Measurements from ENCODE around the gene SOX21. TPM values are rescaled to one million over a fixed set of nuclear protein-coding genes. Genes with fewer than 3 reads are reported as not detected.
A peak's percentile ranks its signal among the peaks of the same experiment; 100 is the strongest.

The SOX21 gene
- total and polyA plus RNA-seq, 2 of the 8 experiments (the other 6 are each of a cell fraction or from before 2014, with no cell fraction given), result 3.9 TPM

GRCh38 chr13:94749162-94749561, 36.8 kb upstream of the SOX21 start:
- POLR2A ChIA-PET (ENCODE audit: partially characterized antibody), result no interaction called here
- H3K9me3 ChIP-seq (ENCODE audit: insufficient read depth in 2 of 2, low read depth in 1 of 2, low read length in 1 of 2), result no peaks in the 10 kb centered on the region
- no peak overlapping the region for H3K18ac ChIP-seq (ENCODE audit: extremely low read depth, low read length)
- no peak overlapping the region for H3K23ac ChIP-seq (ENCODE audit: insufficient read length)
- no peaks in the 10 kb centered on the region for H3K27me3 ChIP-seq (replicated peaks in 1 of 4; ENCODE audit: control insufficient read depth in 3 of 4, extremely low read depth in 1 of 4, insufficient read depth in 3 of 4, low read length in 3 of 4)
- H2AFZ ChIP-seq (ENCODE audit: low read length), result peak overlapping the region; percentile 26; the same call in 1 of the 2 replicates
- CTCF ChIA-PET (ENCODE audit: partially characterized antibody), result interaction anchor here (0.5 to 0.6 kb wide), 2 partner anchors 118 to 200 kb away, joined by 3 to 5 read pairs; no protein-coding TSS in a partner anchor
- peaks cover 0 to 3% (median 0%) of the 10 kb centered on the region in 4 experiments; a peak in 1 of 7 replicates for H3K4me1 ChIP-seq (replicated peaks in 1 of 4; ENCODE audit: control insufficient read depth in 3 of 4, insufficient read depth in 4 of 4, low read length in 3 of 4)
- no peaks in the 10 kb centered on the region for H3K79me2 ChIP-seq (ENCODE audit: control insufficient read depth in 1 of 2, insufficient read depth in 2 of 2, low read length in 2 of 2)
- FAIRE-seq, result no peak
- DNase-seq (ENCODE audit: low read depth in 1 of 2, low spot score in 2 of 2), result no peak
- H4K20me1 ChIP-seq (replicated peaks in 1 of 2; ENCODE audit: control insufficient read depth in 1 of 2, insufficient read depth in 2 of 2, low read length in 2 of 2), result no peaks in the 10 kb centered on the region
- H3K9ac ChIP-seq (replicated peaks in 1 of 4; ENCODE audit: extremely low read depth in 1 of 4, low read depth in 3 of 4, low read length in 3 of 4), result no peak overlapping the region
- no peak overlapping the region for H4K5ac ChIP-seq (ENCODE audit: insufficient read length, low read depth, low read length)
- whole genome bisulfite sequencing, 2 experiments (ENCODE audit: extremely low coverage in 1 of 2, insufficient coverage in 1 of 2, insufficient read length in 1 of 2, insufficient replicate concordance in 2 of 2, low coverage in 1 of 2, low lambda C conversion rate in 2 of 2, missing lambda C conversion rate in 1 of 2), result 85% methylated on average over 1 of the region's 1 CpG; no CpG with 5 or more reads in 1 of the 2 experiments
- H4K8ac ChIP-seq (ENCODE audit: extremely low read depth, insufficient read depth, low read length), result no peak overlapping the region
- no peak overlapping the region for H2AK5ac ChIP-seq (ENCODE audit: low read depth, low read length)
- H3K4me2 ChIP-seq (ENCODE audit: insufficient read depth in 1 of 2, low read depth in 2 of 2, low read length in 2 of 2), result no peak overlapping the region
- no peak overlapping the region for H3K27ac ChIP-seq (ENCODE audit: low read depth, low read length)
- no peak overlapping the region for H2BK15ac ChIP-seq (ENCODE audit: low read length)
- no peak overlapping the region for H2BK5ac ChIP-seq (ENCODE audit: low read depth, low read length)
- no peak overlapping the region for H4K91ac ChIP-seq (replicated peaks; ENCODE audit: insufficient read length, low read length)
- H3K56ac ChIP-seq (replicated peaks; ENCODE audit: insufficient read length, low read depth, low read length), result no peak overlapping the region
- no peak for TF ChIP-seq SP1 (IDR thresholded peaks at IDR 0.05; ENCODE audit: low read depth, low read length)
- TF ChIP-seq GTF2F1 (IDR thresholded peaks at IDR 0.05; ENCODE audit: borderline replicate concordance, low read depth, low read length), result no peak
- TF ChIP-seq CHD2 (IDR thresholded peaks at IDR 0.05; ENCODE audit: low read length), result no peak
- no peak for TF ChIP-seq SIRT6 (IDR thresholded peaks at IDR 0.05; ENCODE audit: low read length)
- TF ChIP-seq POU5F1 (IDR thresholded peaks at IDR 0.05; ENCODE audit: low read depth, low read length), result no peak
- no peak for TF ChIP-seq POLR2AphosphoS5 (IDR thresholded peaks at IDR 0.05; ENCODE audit: low read depth, low read length)
- no peak for TF ChIP-seq KDM5A (IDR thresholded peaks at IDR 0.05; ENCODE audit: low read length)
- no peak for TF ChIP-seq TAF1 (IDR thresholded peaks at IDR 0.05; ENCODE audit: low read depth, low read length)
- no peak for TF ChIP-seq PHF8 (conservative IDR thresholded peaks at IDR 0.05; ENCODE audit: low read depth, low read length)
- TF ChIP-seq CBX8 (IDR thresholded peaks at IDR 0.05; ENCODE audit: borderline replicate concordance, low read depth, low read length), result no peak
- TF ChIP-seq SRF (IDR thresholded peaks at IDR 0.05; ENCODE audit: low read depth, low read length), result no peak
- TF ChIP-seq JUN (IDR thresholded peaks at IDR 0.05; ENCODE audit: low read depth, low read length), result no peak
- no peak for TF ChIP-seq HDAC6 (IDR thresholded peaks at IDR 0.05; ENCODE audit: low read depth, low read length)
- no peak for TF ChIP-seq EGR1 (IDR thresholded peaks at IDR 0.05; ENCODE audit: borderline replicate concordance, low read depth, low read length)
- H3K79me1 ChIP-seq (ENCODE audit: low read depth, low read length), result no peaks in the 10 kb centered on the region
- H3K23me2 ChIP-seq (ENCODE audit: low read depth, low read length), result no peaks in the 10 kb centered on the region
- no peak overlapping the region for H2BK12ac ChIP-seq (ENCODE audit: low read depth, low read length)
- no peak overlapping the region for H3K14ac ChIP-seq (ENCODE audit: insufficient read length)
- H2BK120ac ChIP-seq (replicated peaks; ENCODE audit: low read depth, low read length), result no peak overlapping the region
- no peaks in the 10 kb centered on the region for H3K36me3 ChIP-seq (ENCODE audit: control insufficient read depth in 2 of 4, insufficient read depth in 4 of 4, low read length in 3 of 4)
- no peak overlapping the region for H3K4me3 ChIP-seq (ENCODE audit: extremely low read depth in 1 of 4, insufficient read depth in 2 of 4, low read depth in 3 of 4, low read length in 4 of 4)
- H2BK20ac ChIP-seq (ENCODE audit: low read length), result no peak overlapping the region
- H3K4ac ChIP-seq (replicated peaks; ENCODE audit: insufficient read length, low read depth, low read length), result no peak overlapping the region
